Mesenchymal stem cell (in vitro differentiated cells and primary cell): ENCODE data around the gene TGFBR2.

Source experiments
- DNase-seq: peaks from one replicate; pipeline ENCODE4 v3.0.0-alpha.2; 2013
- H2AFZ ChIP-seq: one replicate; pipeline ENCODE4 v1.6.1; 2013; ENCODE audit warnings: low read depth, mild to moderate bottlenecking, control low read depth, inconsistent platforms, low read length, moderate library complexity
- H2AK5ac ChIP-seq: 2 replicates; pipeline ENCODE4 v1.6.1; 2013; ENCODE audit warnings: low read length, moderate library complexity, mild to moderate bottlenecking, inconsistent platforms; ENCODE audit not compliant: severe bottlenecking
- H2BK120ac ChIP-seq: one replicate; pipeline ENCODE4 v1.6.1; 2013; ENCODE audit warnings: low read depth, mild to moderate bottlenecking, inconsistent platforms, low read length, moderate library complexity
- H2BK12ac ChIP-seq, 2 experiments: one replicate each; pipeline ENCODE4 v1.6.1; 2013; ENCODE audit warnings: inconsistent platforms in 2 of 2, low read length in 2 of 2, mild to moderate bottlenecking in 2 of 2, moderate library complexity in 2 of 2, control low read depth in 1 of 2
- H2BK15ac ChIP-seq: one replicate; pipeline ENCODE4 v1.6.1; 2013; ENCODE audit warnings: mild to moderate bottlenecking, low read depth, inconsistent platforms; ENCODE audit not compliant: poor library complexity, severe bottlenecking
- H2BK5ac ChIP-seq: 2 replicates; pipeline ENCODE4 v1.6.1; 2013; ENCODE audit warnings: low read depth, mild to moderate bottlenecking, low read length, control low read depth, inconsistent platforms; ENCODE audit not compliant: poor library complexity, severe bottlenecking
- H3K14ac ChIP-seq, 2 experiments: one replicate each; pipeline ENCODE4 v1.6.1; 2013; ENCODE audit warnings: inconsistent platforms in 2 of 2, low read length in 2 of 2, control low read depth in 1 of 2, mild to moderate bottlenecking in 1 of 2, moderate library complexity in 1 of 2
- H3K18ac ChIP-seq, 2 experiments: one replicate each; pipeline ENCODE4 v1.6.1; 2013; ENCODE audit warnings: inconsistent platforms in 2 of 2, low read length in 2 of 2, control low read depth in 1 of 2, low read depth in 1 of 2, mild to moderate bottlenecking in 1 of 2
- H3K23ac ChIP-seq, 2 experiments: one replicate each; pipeline ENCODE4 v1.6.1; 2013; ENCODE audit warnings: inconsistent platforms in 2 of 2, low read length in 2 of 2, mild to moderate bottlenecking in 2 of 2, moderate library complexity in 2 of 2, control low read depth in 1 of 2
- H3K27ac ChIP-seq: 2 replicates; pipeline ENCODE4 v1.5.1; 2013; ENCODE audit warnings: mild to moderate bottlenecking, moderate library complexity, low read length, control low read depth, inconsistent platforms; ENCODE audit not compliant: poor library complexity, severe bottlenecking
- H3K27me3 ChIP-seq, 2 experiments: 2 replicates each; pipeline versions ENCODE4 v1.6.1 to v1.7.0; 2013; ENCODE audit warnings: low read length in 2 of 2, mild to moderate bottlenecking in 2 of 2, moderate library complexity in 2 of 2, control low read depth in 1 of 2, inconsistent platforms in 1 of 2; ENCODE audit not compliant: control insufficient read depth in 1 of 2, insufficient read depth in 1 of 2
- H3K36me3 ChIP-seq, 2 experiments: 2 replicates each; pipeline versions ENCODE4 v1.6.1 to v1.7.0; 2013; ENCODE audit warnings: low read length in 2 of 2, control low read depth in 1 of 2, inconsistent platforms in 1 of 2, low read depth in 1 of 2, mild to moderate bottlenecking in 1 of 2; ENCODE audit not compliant: insufficient read depth in 2 of 2, control insufficient read depth in 1 of 2
- H3K4ac ChIP-seq, 2 experiments: one replicate each; pipeline ENCODE4 v1.6.1; 2013; ENCODE audit warnings: inconsistent platforms in 2 of 2, low read length in 2 of 2, mild to moderate bottlenecking in 2 of 2, moderate library complexity in 2 of 2, control low read depth in 1 of 2, low read depth in 1 of 2
- H3K4me1 ChIP-seq: 2 replicates; pipeline ENCODE4 v1.6.1; 2013; ENCODE audit warnings: low read depth, low read length, control low read depth; ENCODE audit not compliant: control insufficient read depth, insufficient read depth
- H3K4me2 ChIP-seq: 2 replicates; pipeline ENCODE4 v1.6.1; 2013; ENCODE audit warnings: low read length, mild to moderate bottlenecking, inconsistent platforms; ENCODE audit not compliant: poor library complexity, severe bottlenecking
- H3K4me3 ChIP-seq, 2 experiments: 2 replicates each; pipeline versions ENCODE4 v1.5.1 to v1.7.0; 2013; ENCODE audit warnings: low read length in 2 of 2, mild to moderate bottlenecking in 2 of 2, control low read depth in 1 of 2, low read depth in 1 of 2; ENCODE audit not compliant: insufficient read depth in 1 of 2
- H3K79me1 ChIP-seq: replicated peaks from 2 replicates; pipeline ENCODE4 v1.6.1; 2013; ENCODE audit warnings: mild to moderate bottlenecking, control low read depth, low read length, inconsistent platforms; ENCODE audit not compliant: poor library complexity, severe bottlenecking
- H3K9ac ChIP-seq: 2 replicates; pipeline ENCODE4 v1.7.0; 2013; ENCODE audit warnings: mild to moderate bottlenecking, low read length, moderate library complexity
- H3K9me3 ChIP-seq: 2 replicates; pipeline ENCODE4 v1.7.0; 2013; ENCODE audit warnings: mild to moderate bottlenecking, low read length; ENCODE audit not compliant: control insufficient read depth
- H4K8ac ChIP-seq: one replicate; pipeline ENCODE4 v1.6.1; 2013; ENCODE audit warnings: inconsistent platforms, mild to moderate bottlenecking, low read length, moderate library complexity
- H4K91ac ChIP-seq: one replicate; pipeline ENCODE4 v1.6.1; 2013; ENCODE audit warnings: mild to moderate bottlenecking, low read length, inconsistent platforms
- WGBS: methylation state at CpG from one replicate; pipeline ENCODE4 v1.1.7; 2013; ENCODE audit warnings: mixed read lengths; 5-methylcytosine and 5-hydroxymethylcytosine counted together

The TGFBR2 gene

DNA sequence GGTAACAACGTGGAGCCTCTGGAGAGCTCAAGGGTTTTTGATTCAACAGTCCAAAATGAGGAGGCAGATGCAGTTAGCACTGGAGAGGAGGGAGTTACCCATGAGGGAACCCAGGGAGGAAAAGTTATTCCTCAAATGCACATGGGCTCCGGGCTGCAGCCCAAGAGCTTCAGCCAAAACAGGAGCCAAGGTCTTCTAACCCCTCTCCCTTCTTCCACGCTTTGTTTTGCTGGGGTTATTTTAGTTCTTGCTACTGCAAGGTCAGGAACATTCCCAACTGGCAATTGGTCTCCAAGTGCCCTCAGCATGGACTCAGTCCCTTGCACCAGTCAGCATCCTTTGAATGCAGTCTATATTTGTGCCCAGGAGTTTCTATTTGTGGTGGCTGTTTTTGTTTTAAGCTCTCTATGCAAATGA is 90.0 kb downstream of the TGFBR2 start:
- H3K79me1 ChIP-seq: peaks cover 24% of the 10 kb centered on the region
- no peak overlapping the region for H3K14ac ChIP-seq
- no peak overlapping the region for H2BK12ac ChIP-seq
- no peak overlapping the region for H3K4ac ChIP-seq
- DNase-seq: no peak
- H3K36me3 ChIP-seq: peaks cover 11 to 98% of the 10 kb centered on the region in 2 experiments
- no peak overlapping the region for H3K27ac ChIP-seq
- no peak overlapping the region for H2AK5ac ChIP-seq
- no peak overlapping the region for H3K23ac ChIP-seq
- H3K4me2 ChIP-seq: no peak overlapping the region
- no peak overlapping the region for H4K8ac ChIP-seq
- no peak overlapping the region for H3K9ac ChIP-seq
- WGBS: 100% methylated on average over 2 of the region's 3 CpGs
- no peak overlapping the region for H2BK120ac ChIP-seq
- H4K91ac ChIP-seq: no peak overlapping the region
- H2BK5ac ChIP-seq: no peak overlapping the region
- H2AFZ ChIP-seq: no peak overlapping the region
- no peak overlapping the region for H3K4me3 ChIP-seq
- no peaks in the 10 kb centered on the region for H3K27me3 ChIP-seq
- H3K4me1 ChIP-seq: peaks cover 3% of the 10 kb centered on the region
- H2BK15ac ChIP-seq: no peak overlapping the region
- H3K18ac ChIP-seq: no peak overlapping the region
- no peaks in the 10 kb centered on the region for H3K9me3 ChIP-seq

DNA sequence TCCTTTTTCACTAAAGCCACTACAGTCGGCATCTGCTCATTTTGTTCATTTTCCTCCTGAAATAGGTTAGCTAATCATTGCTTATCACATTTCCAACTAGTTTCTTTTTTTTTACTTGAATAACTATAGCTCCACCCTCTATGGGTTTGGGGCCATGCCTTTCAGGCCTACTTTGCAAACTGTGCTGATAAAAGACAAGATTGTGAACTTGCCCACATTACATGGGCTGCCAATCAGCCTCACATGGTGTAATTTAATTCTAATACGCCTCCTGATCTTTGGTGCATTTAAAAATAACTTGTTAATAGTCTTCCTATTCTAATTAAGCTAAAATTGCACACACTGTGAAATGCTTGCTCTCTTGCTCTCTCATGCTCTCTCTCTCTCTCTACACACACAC is 90.5 kb downstream of the TGFBR2 start:
- H3K9me3 ChIP-seq: no peaks in the 10 kb centered on the region
- H2BK15ac ChIP-seq: no peak overlapping the region
- no peak overlapping the region for H2AK5ac ChIP-seq
- no peaks in the 10 kb centered on the region for H3K27me3 ChIP-seq
- H3K27ac ChIP-seq: no peak overlapping the region
- no peak overlapping the region for H3K14ac ChIP-seq
- no peak overlapping the region for H3K9ac ChIP-seq
- no peak overlapping the region for H3K4ac ChIP-seq
- peaks cover 24% of the 10 kb centered on the region for H3K79me1 ChIP-seq
- no peak overlapping the region for H2BK12ac ChIP-seq
- H3K4me3 ChIP-seq: no peak overlapping the region
- H3K36me3 ChIP-seq: peaks cover 9 to 98% of the 10 kb centered on the region in 2 experiments
- H4K8ac ChIP-seq: no peak overlapping the region
- no peak overlapping the region for H3K18ac ChIP-seq
- 97% methylated on average over 2 of the region's 2 CpGs for WGBS
- peaks cover 1% of the 10 kb centered on the region for H3K4me1 ChIP-seq
- H2BK120ac ChIP-seq: no peak overlapping the region
- no peak overlapping the region for H3K4me2 ChIP-seq
- H3K23ac ChIP-seq: no peak overlapping the region
- DNase-seq: no peak
- H2BK5ac ChIP-seq: no peak overlapping the region
- no peak overlapping the region for H2AFZ ChIP-seq
- no peak overlapping the region for H4K91ac ChIP-seq

- H2BK12ac ChIP-seq: no peak overlapping the region
- no peak overlapping the region for H3K18ac ChIP-seq
- no peak overlapping the region for H3K4me3 ChIP-seq
- H3K27me3 ChIP-seq: no peaks in the 10 kb centered on the region
- H2BK5ac ChIP-seq: no peak overlapping the region
- WGBS: 94% methylated on average over 1 of the region's 2 CpGs
- H3K27ac ChIP-seq: no peak overlapping the region
- H3K9me3 ChIP-seq: no peaks in the 10 kb centered on the region
- H4K8ac ChIP-seq: no peak overlapping the region
- H3K4ac ChIP-seq: no peak overlapping the region
- H3K14ac ChIP-seq: no peak overlapping the region
- H3K4me2 ChIP-seq: no peak overlapping the region
- no peak overlapping the region for H2BK120ac ChIP-seq
- DNase-seq: no peak
- H2AK5ac ChIP-seq: no peak overlapping the region
- H2BK15ac ChIP-seq: no peak overlapping the region
- no peak overlapping the region for H2AFZ ChIP-seq
- H3K9ac ChIP-seq: no peak overlapping the region
- peaks cover 18% of the 10 kb centered on the region for H3K79me1 ChIP-seq
- no peak overlapping the region for H3K23ac ChIP-seq
- peaks cover 7 to 90% of the 10 kb centered on the region in 2 experiments for H3K36me3 ChIP-seq
- H3K4me1 ChIP-seq: peaks cover 1% of the 10 kb centered on the region
- no peak overlapping the region for H4K91ac ChIP-seq
Observed at GRCh38 chr3:30698549-30698948, 92.1 kb downstream of the TGFBR2 start.

DNA sequence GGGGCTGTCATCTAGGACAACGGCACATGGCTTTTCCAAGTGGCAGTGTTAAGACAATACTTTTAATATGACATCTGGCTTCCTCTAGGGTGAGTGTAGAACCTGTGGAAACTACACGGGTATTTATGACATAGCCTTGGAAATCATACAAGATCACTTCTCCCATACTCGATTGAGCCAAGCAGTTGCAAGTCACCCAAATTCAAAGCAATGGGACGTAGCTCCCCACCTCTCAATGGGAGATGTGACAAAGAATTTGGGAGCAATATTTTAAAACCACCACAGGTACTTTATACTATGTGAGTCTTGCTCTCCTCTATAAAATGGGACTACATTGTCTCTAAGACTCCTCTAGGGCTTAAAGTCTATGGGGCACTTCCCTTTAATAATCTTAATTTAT is 93.5 kb downstream of the TGFBR2 start:
- H3K27me3 ChIP-seq: no peaks in the 10 kb centered on the region
- no peak overlapping the region for H3K9ac ChIP-seq
- no peak overlapping the region for H3K23ac ChIP-seq
- no peak overlapping the region for H2AK5ac ChIP-seq
- no peak overlapping the region for H3K4me2 ChIP-seq
- H2BK120ac ChIP-seq: no peak overlapping the region
- H2BK15ac ChIP-seq: no peak overlapping the region
- no peak overlapping the region for H2BK5ac ChIP-seq
- no peak overlapping the region for H2BK12ac ChIP-seq
- WGBS: 100% methylated on average over 4 of the region's 4 CpGs
- DNase-seq: no peak
- H3K4me3 ChIP-seq: no peak overlapping the region
- no peaks in the 10 kb centered on the region for H3K9me3 ChIP-seq
- H4K8ac ChIP-seq: no peak overlapping the region
- peaks cover 1% of the 10 kb centered on the region for H3K4me1 ChIP-seq
- H4K91ac ChIP-seq: no peak overlapping the region
- H2AFZ ChIP-seq: no peak overlapping the region
- no peak overlapping the region for H3K18ac ChIP-seq
- H3K27ac ChIP-seq: no peak overlapping the region
- peaks cover 10% of the 10 kb centered on the region for H3K79me1 ChIP-seq
- H3K36me3 ChIP-seq: peaks cover 7 to 76% of the 10 kb centered on the region in 2 experiments
- no peak overlapping the region for H3K14ac ChIP-seq
- no peak overlapping the region for H3K4ac ChIP-seq
